Measurements from ENCODE around the gene SLC38A6.

Gene SLC38A6

DNA sequence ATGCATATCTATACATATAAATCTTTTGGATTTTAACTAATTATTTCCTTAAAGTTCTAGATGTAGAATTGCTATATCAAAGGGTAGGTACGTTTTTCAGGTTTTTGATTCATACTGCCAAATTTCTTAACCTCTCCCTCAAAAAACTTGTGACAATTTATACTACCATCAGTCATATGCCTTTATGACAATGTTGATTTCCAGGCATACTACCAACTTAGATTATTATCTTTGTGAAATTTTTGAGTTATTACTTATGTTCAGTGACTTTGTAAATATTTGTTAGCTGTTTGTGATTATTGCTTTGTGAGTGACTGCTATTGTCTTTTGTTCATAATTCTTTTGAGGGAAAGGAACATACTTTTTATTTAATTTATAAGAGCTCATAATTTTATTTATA lies 107.0 kb downstream of the SLC38A6 start:
- H2BK12ac ChIP-seq (ENCODE audit: low read length) = no peak overlapping the region
- no peaks in the 10 kb centered on the region for H3K79me1 ChIP-seq (ENCODE audit: low read depth, low read length)
- H2BK120ac ChIP-seq (ENCODE audit: low read depth, low read length) = no peak overlapping the region
- H4K8ac ChIP-seq (ENCODE audit: low read depth, low read length) = no peak overlapping the region
- no peaks in the 10 kb centered on the region for H3K27me3 ChIP-seq (ENCODE audit: control insufficient read depth in 3 of 3, insufficient read depth in 3 of 3, low read depth in 1 of 3, low read length in 3 of 3)
- H3K27ac ChIP-seq (replicated peaks; ENCODE audit: low read length) = no peak overlapping the region
- H3K4ac ChIP-seq (ENCODE audit: low read length) = no peak overlapping the region
- H3K9me3 ChIP-seq (replicated peaks in 1 of 2; ENCODE audit: control insufficient read depth in 2 of 2, insufficient read depth in 1 of 2, low read depth in 1 of 2, low read length in 2 of 2) = no peaks in the 10 kb centered on the region
- no peak overlapping the region for H2AFZ ChIP-seq (ENCODE audit: low read length)
- DNase-seq (ENCODE audit: low spot score) = no peak
- no peak overlapping the region for H3K14ac ChIP-seq (ENCODE audit: low read length)
- H2BK5ac ChIP-seq (ENCODE audit: low read length) = no peak overlapping the region
- H3K23ac ChIP-seq (ENCODE audit: low read depth, low read length, poor library complexity) = no peak overlapping the region
- H2AK5ac ChIP-seq (ENCODE audit: low read depth, low read length) = no peak overlapping the region
- no peaks in the 10 kb centered on the region for H3K36me3 ChIP-seq (replicated peaks in 1 of 2; ENCODE audit: control insufficient read depth in 2 of 2, insufficient read depth in 2 of 2, low read length in 2 of 2)
- H3K4me3 ChIP-seq (ENCODE audit: low read length in 2 of 2) = no peak overlapping the region
- H2BK15ac ChIP-seq (ENCODE audit: low read length) = no peak overlapping the region
- peaks cover 0 to 6% of the 10 kb centered on the region in 2 donors for H3K4me1 ChIP-seq (ENCODE audit: control insufficient read depth in 2 of 2, insufficient read depth in 1 of 2, low read depth in 1 of 2, low read length in 2 of 2)
- no peak overlapping the region for H3K18ac ChIP-seq (ENCODE audit: low read length)
- H4K91ac ChIP-seq (ENCODE audit: low read depth, low read length, poor library complexity) = no peak overlapping the region
- H3K4me2 ChIP-seq (ENCODE audit: insufficient read depth, low read length, poor library complexity, severe bottlenecking) = no peak overlapping the region
- WGBS, 2 donors (ENCODE audit: extremely low coverage in 2 of 2, insufficient read length in 2 of 2, insufficient replicate concordance in 1 of 2) = no CpG with 5 or more reads among the region's 1 CpG
- H3K9ac ChIP-seq (ENCODE audit: low read depth, low read length, poor library complexity) = no peak overlapping the region

DNA sequence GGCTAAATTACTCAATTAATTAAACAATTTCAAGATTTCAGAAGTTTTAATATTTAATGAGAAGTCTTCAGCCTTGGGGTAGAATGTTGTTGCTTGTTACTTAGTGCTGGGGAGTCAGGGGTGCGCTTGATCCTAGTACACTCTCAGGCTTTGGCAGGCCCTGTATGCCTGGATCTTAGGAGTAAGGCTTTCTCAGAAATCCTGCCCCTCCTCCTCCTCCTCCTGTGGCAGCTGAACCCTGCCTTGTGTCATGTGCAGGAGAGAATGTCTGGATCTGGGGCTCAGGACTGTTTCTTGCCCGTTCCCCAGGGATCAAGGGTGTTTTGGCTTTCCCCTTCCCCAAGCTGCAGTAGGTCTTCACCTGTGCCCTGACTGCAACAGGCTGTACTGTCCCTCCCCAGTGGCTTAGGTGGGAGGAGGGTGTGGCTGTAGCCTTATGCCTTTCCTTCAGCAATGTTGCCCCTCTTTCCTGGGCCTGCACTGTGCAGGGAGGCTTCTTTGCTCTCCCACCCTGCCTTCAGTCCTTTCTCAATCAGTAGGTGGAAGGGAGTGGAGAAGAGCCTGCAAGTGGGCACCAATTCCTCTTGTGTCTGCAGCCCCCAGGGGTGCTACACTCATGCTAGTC lies 108.2 kb downstream of the SLC38A6 start:
- H2BK15ac ChIP-seq (ENCODE audit: low read length) = no peak overlapping the region
- no peak for DNase-seq (ENCODE audit: low spot score)
- H3K9ac ChIP-seq (ENCODE audit: low read depth, low read length, poor library complexity) = peak overlapping the region; percentile 47
- H4K91ac ChIP-seq (ENCODE audit: low read depth, low read length, poor library complexity) = no peak overlapping the region
- no CpG with 5 or more reads among the region's 2 CpGs for WGBS, 2 donors (ENCODE audit: extremely low coverage in 2 of 2, insufficient read length in 2 of 2, insufficient replicate concordance in 1 of 2)
- H3K18ac ChIP-seq (ENCODE audit: low read length) = peak overlapping the region; percentile 50
- peak overlapping the region; percentile 87 for H3K23ac ChIP-seq (ENCODE audit: low read depth, low read length, poor library complexity)
- no peak overlapping the region for H2AK5ac ChIP-seq (ENCODE audit: low read depth, low read length)
- H3K4ac ChIP-seq (ENCODE audit: low read length) = no peak overlapping the region
- H3K4me1 ChIP-seq (ENCODE audit: control insufficient read depth in 2 of 2, insufficient read depth in 1 of 2, low read depth in 1 of 2, low read length in 2 of 2) = peaks cover 0 to 6% of the 10 kb centered on the region in 2 donors
- H3K4me3 ChIP-seq (ENCODE audit: low read length in 2 of 2) = no peak overlapping the region
- H2BK120ac ChIP-seq (ENCODE audit: low read depth, low read length) = no peak overlapping the region
- H3K4me2 ChIP-seq (ENCODE audit: insufficient read depth, low read length, poor library complexity, severe bottlenecking) = no peak overlapping the region
- H3K9me3 ChIP-seq (replicated peaks in 1 of 2; ENCODE audit: control insufficient read depth in 2 of 2, insufficient read depth in 1 of 2, low read depth in 1 of 2, low read length in 2 of 2) = no peaks in the 10 kb centered on the region
- no peaks in the 10 kb centered on the region for H3K79me1 ChIP-seq (ENCODE audit: low read depth, low read length)
- H2BK5ac ChIP-seq (ENCODE audit: low read length) = no peak overlapping the region
- H4K8ac ChIP-seq (ENCODE audit: low read depth, low read length) = no peak overlapping the region
- no peaks in the 10 kb centered on the region for H3K27me3 ChIP-seq (ENCODE audit: control insufficient read depth in 3 of 3, insufficient read depth in 3 of 3, low read depth in 1 of 3, low read length in 3 of 3)
- H2BK12ac ChIP-seq (ENCODE audit: low read length) = peak overlapping the region; percentile 51
- H2AFZ ChIP-seq (ENCODE audit: low read length) = no peak overlapping the region
- H3K14ac ChIP-seq (ENCODE audit: low read length) = no peak overlapping the region
- H3K27ac ChIP-seq (replicated peaks; ENCODE audit: low read length) = no peak overlapping the region
- H3K36me3 ChIP-seq (replicated peaks in 1 of 2; ENCODE audit: control insufficient read depth in 2 of 2, insufficient read depth in 2 of 2, low read length in 2 of 2) = no peaks in the 10 kb centered on the region

DNA sequence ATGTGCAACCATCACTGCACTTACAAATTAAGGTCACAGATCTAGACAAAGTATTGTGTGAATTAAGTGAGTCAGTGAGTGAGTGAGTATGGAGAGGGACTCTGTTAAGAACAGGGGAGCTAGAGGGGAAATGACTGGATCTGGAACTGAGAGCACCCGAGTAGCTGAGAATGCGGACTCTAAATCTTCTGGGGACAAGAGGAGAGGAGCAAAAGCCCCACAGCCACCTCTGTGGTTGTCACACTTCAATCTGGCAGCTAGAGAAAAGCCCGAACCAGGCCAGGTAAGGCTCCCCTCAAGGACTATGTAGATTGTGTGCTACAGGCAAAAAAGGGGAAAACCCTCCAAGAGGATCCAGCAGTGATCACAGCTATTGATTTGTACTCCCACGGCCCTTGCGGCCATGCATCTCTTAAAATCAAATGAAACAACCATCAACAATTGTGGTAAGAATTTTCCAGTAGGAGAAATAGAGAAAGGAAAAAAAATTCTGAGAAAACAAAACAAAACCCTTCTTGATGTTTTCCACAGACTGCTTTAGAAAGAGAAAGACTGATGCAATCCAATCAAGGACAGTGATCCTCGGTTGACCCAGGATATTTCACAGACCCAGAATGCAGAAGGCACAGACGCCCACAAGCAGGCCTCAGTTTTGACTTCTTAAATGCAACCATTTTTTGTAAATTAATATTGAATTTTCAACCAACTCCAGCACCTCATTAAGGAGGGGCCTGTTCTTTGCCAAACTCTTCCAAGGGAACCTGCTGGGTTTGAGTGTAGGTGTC lies 109.6 kb downstream of the SLC38A6 start:
- Histone ChIP-seq H2BK15ac (ENCODE audit: low read length) (no peak overlapping the region), H3K36me3 (replicated peaks in 1 of 2; ENCODE audit: control insufficient read depth in 2 of 2, insufficient read depth in 2 of 2, low read length in 2 of 2) (no peaks in the 10 kb centered on the region), H2BK120ac (ENCODE audit: low read depth, low read length) (no peak overlapping the region), H3K4me1 (ENCODE audit: control insufficient read depth in 2 of 2, insufficient read depth in 1 of 2, low read depth in 1 of 2, low read length in 2 of 2) (peaks cover 0 to 6% of the 10 kb centered on the region in 2 donors), H3K9me3 (replicated peaks in 1 of 2; ENCODE audit: control insufficient read depth in 2 of 2, insufficient read depth in 1 of 2, low read depth in 1 of 2, low read length in 2 of 2) (no peaks in the 10 kb centered on the region), H4K8ac (ENCODE audit: low read depth, low read length) (no peak overlapping the region), H3K18ac (ENCODE audit: low read length) (no peak overlapping the region), H3K27me3 (ENCODE audit: control insufficient read depth in 3 of 3, insufficient read depth in 3 of 3, low read depth in 1 of 3, low read length in 3 of 3) (no peaks in the 10 kb centered on the region), H3K4ac (ENCODE audit: low read length) (no peak overlapping the region), H4K91ac (ENCODE audit: low read depth, low read length, poor library complexity) (no peak overlapping the region), H3K4me2 (ENCODE audit: insufficient read depth, low read length, poor library complexity, severe bottlenecking) (no peak overlapping the region), H3K9ac (ENCODE audit: low read depth, low read length, poor library complexity) (no peak overlapping the region), H3K27ac (replicated peaks; ENCODE audit: low read length) (no peak overlapping the region), H3K79me1 (ENCODE audit: low read depth, low read length) (no peaks in the 10 kb centered on the region), H3K4me3 (ENCODE audit: low read length in 2 of 2) (no peak overlapping the region), H2AFZ (ENCODE audit: low read length) (no peak overlapping the region), H2BK12ac (ENCODE audit: low read length) (no peak overlapping the region), H2AK5ac (ENCODE audit: low read depth, low read length) (no peak overlapping the region), H3K14ac (ENCODE audit: low read length) (no peak overlapping the region), H3K23ac (ENCODE audit: low read depth, low read length, poor library complexity) (no peak overlapping the region), H2BK5ac (ENCODE audit: low read length) (no peak overlapping the region)
- no CpG with 5 or more reads among the region's 7 CpGs for WGBS, 2 donors (ENCODE audit: extremely low coverage in 2 of 2, insufficient read length in 2 of 2, insufficient replicate concordance in 1 of 2)
- no peak for DNase-seq (ENCODE audit: low spot score)

DNA sequence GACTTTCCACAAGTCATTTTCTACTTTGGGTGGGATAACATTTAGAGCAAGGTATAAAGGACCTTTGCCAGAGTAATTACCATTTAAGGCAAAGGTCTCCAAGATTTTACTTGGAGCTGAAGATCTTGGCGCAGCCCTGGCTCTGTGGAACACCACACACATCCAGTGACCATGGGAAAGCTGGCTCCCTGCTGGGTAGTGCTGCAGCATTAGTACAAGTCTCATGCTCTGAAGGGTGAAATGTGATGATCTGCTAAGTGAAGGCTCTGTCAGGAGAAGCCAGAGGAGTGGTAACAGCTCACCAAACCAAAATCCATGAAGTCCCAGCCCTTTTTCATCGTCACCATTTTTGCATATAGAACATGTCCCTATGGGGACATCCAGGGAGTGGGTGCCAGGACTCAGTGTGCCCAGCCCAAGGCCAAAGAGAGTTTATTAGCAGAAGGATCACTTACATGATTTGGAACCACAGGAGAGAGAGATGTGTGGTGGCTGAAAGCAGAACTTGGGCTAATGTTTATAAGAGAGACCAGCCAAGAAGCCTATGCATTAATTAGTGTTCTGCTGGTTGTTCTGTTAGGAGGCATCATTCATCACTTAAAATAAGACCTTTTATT lies 110.7 kb downstream of the SLC38A6 start:
- Histone ChIP-seq H3K4ac (ENCODE audit: low read length) (no peak overlapping the region), H3K14ac (ENCODE audit: low read length) (no peak overlapping the region), H3K9me3 (replicated peaks in 1 of 2; ENCODE audit: control insufficient read depth in 2 of 2, insufficient read depth in 1 of 2, low read depth in 1 of 2, low read length in 2 of 2) (no peaks in the 10 kb centered on the region), H3K4me1 (ENCODE audit: control insufficient read depth in 2 of 2, insufficient read depth in 1 of 2, low read depth in 1 of 2, low read length in 2 of 2) (peaks cover 0 to 6% of the 10 kb centered on the region in 2 donors), H2BK120ac (ENCODE audit: low read depth, low read length) (no peak overlapping the region), H3K9ac (ENCODE audit: low read depth, low read length, poor library complexity) (no peak overlapping the region), H3K23ac (ENCODE audit: low read depth, low read length, poor library complexity) (no peak overlapping the region), H3K79me1 (ENCODE audit: low read depth, low read length) (no peaks in the 10 kb centered on the region), H3K4me3 (ENCODE audit: low read length in 2 of 2) (no peak overlapping the region), H2AFZ (ENCODE audit: low read length) (no peak overlapping the region), H2BK5ac (ENCODE audit: low read length) (no peak overlapping the region), H3K36me3 (replicated peaks in 1 of 2; ENCODE audit: control insufficient read depth in 2 of 2, insufficient read depth in 2 of 2, low read length in 2 of 2) (no peaks in the 10 kb centered on the region), H3K18ac (ENCODE audit: low read length) (no peak overlapping the region), H3K27ac (replicated peaks; ENCODE audit: low read length) (no peak overlapping the region), H2BK15ac (ENCODE audit: low read length) (no peak overlapping the region), H2BK12ac (ENCODE audit: low read length) (no peak overlapping the region), H2AK5ac (ENCODE audit: low read depth, low read length) (no peak overlapping the region), H3K4me2 (ENCODE audit: insufficient read depth, low read length, poor library complexity, severe bottlenecking) (no peak overlapping the region), H3K27me3 (ENCODE audit: control insufficient read depth in 3 of 3, insufficient read depth in 3 of 3, low read depth in 1 of 3, low read length in 3 of 3) (no peaks in the 10 kb centered on the region), H4K91ac (ENCODE audit: low read depth, low read length, poor library complexity) (no peak overlapping the region), H4K8ac (ENCODE audit: low read depth, low read length) (no peak overlapping the region)
- DNase-seq (ENCODE audit: low spot score) = no peak
- no CpG with 5 or more reads among the region's 2 CpGs for WGBS, 2 donors (ENCODE audit: extremely low coverage in 2 of 2, insufficient read length in 2 of 2, insufficient replicate concordance in 1 of 2)
